H1 (cell line): ENCODE results near the gene GPC3. TPM values are rescaled to one million over a fixed set of nuclear protein-coding genes. Genes with fewer than 3 reads are reported as not detected.

Experiments used
- HDAC6 ChIP-seq: IDR thresholded peaks from one replicate; pipeline ENCODE4 v1.7.1; 2012; ENCODE audit warnings: low read depth, mild to moderate bottlenecking, inconsistent platforms, low read length, moderate library complexity
- KDM4A ChIP-seq: IDR thresholded peaks from one replicate; pipeline ENCODE4 v1.7.1; 2012; ENCODE audit warnings: low read depth, mild to moderate bottlenecking, moderate library complexity, low read length, inconsistent platforms; ENCODE audit not compliant: severe bottlenecking
- POLR2A ChIP-seq, 2 experiments: IDR thresholded peaks; 1 replicate in 1 of 2; 2 replicates in 1 of 2; pipeline ENCODE4 v1.6.1; 2011; ENCODE audit warnings: low read depth in 2 of 2, low read length in 2 of 2, mild to moderate bottlenecking in 2 of 2; ENCODE audit errors: control extremely low read depth in 1 of 2
- polyA plus RNA-seq, 7 experiments: library from polyadenylated mRNA; depleted of rRNA in 3 of 7; stranded (reverse) in 5 of 7; unstranded in 2 of 7; fragments of >200 nt in 5 of 7; fragments of 200-250 nt in 2 of 7; gene quantifications; 1 replicate in 5 of 7; 2 replicates in 1 of 7; 4 replicates in 1 of 7; pipeline versions ENCODE4 v1.2.1 to v1.2.3, GENCODE V29; 2011 to 2013; ENCODE audit warnings: missing spikeins in 2 of 7, mixed read lengths in 2 of 7
- total RNA-seq: library from RNA; stranded (reverse); fragmentation: NEBNext Ultra II Directional; extraction: Animal tissue kit (Norgen Biotek cat#: 25700); gene quantifications from 2 replicates; pipeline ENCODE4 v1.2.1, GENCODE V29; 2021
- TF ChIP-seq, protein P1 (sequence below): IDR thresholded peaks from 2 replicates; pipeline ENCODE4 v1.6.1; 2011; ENCODE audit warnings: low read length, improper control_type of control experiment

Gene GPC3
- total and polyA plus RNA-seq, 2 of the 8 experiments (the other 6 are each of a cell fraction or from before 2014, with no cell fraction given) = 64.8 to 71.9 TPM

DNA sequence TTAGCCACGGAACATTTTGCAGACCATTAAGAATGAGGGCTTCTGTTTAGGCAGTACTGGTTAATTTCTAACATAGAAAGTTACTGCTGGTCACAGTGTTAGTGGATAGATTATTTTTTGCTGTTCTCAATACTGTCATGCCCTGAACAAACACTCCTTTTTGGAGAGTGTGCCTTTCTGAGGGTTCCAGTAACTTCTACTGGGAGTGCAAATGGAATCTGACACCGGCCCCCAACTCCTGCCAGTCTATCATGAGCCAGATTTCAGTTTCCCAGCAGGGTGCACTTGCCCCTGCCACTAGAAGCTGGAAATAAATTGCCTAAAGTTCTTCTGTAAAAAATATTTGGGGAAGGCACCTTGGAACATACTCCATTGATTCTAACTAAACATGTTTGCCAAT, 345.7 kb downstream of the GPC3 start (continued):
- TF ChIP-seq, protein P1, sequence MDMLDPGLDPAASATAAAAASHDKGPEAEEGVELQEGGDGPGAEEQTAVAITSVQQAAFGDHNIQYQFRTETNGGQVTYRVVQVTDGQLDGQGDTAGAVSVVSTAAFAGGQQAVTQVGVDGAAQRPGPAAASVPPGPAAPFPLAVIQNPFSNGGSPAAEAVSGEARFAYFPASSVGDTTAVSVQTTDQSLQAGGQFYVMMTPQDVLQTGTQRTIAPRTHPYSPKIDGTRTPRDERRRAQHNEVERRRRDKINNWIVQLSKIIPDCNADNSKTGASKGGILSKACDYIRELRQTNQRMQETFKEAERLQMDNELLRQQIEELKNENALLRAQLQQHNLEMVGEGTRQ = no peak
- TF ChIP-seq KDM4A = no peak
- no peak for TF ChIP-seq POLR2A (IDR thresholded peaks at IDR 0.05; ENCODE audit: control extremely low read depth in 1 of 2, low read depth in 2 of 2, low read length in 2 of 2)
- TF ChIP-seq HDAC6 = no peak
